Measurements from ENCODE around the gene EDEM2. TPM values are rescaled to one million over a fixed set of nuclear protein-coding genes. Genes with fewer than 3 reads are reported as not detected.
"Not testable (repeated sequence)": the region's sequence is repeated elsewhere in the genome, so short reads cannot be mapped to it uniquely, and the experiment has no call there.

Gene EDEM2, protein sequence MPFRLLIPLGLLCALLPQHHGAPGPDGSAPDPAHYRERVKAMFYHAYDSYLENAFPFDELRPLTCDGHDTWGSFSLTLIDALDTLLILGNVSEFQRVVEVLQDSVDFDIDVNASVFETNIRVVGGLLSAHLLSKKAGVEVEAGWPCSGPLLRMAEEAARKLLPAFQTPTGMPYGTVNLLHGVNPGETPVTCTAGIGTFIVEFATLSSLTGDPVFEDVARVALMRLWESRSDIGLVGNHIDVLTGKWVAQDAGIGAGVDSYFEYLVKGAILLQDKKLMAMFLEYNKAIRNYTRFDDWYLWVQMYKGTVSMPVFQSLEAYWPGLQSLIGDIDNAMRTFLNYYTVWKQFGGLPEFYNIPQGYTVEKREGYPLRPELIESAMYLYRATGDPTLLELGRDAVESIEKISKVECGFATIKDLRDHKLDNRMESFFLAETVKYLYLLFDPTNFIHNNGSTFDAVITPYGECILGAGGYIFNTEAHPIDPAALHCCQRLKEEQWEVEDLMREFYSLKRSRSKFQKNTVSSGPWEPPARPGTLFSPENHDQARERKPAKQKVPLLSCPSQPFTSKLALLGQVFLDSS
- total RNA-seq, result 38.2 TPM

DNA sequence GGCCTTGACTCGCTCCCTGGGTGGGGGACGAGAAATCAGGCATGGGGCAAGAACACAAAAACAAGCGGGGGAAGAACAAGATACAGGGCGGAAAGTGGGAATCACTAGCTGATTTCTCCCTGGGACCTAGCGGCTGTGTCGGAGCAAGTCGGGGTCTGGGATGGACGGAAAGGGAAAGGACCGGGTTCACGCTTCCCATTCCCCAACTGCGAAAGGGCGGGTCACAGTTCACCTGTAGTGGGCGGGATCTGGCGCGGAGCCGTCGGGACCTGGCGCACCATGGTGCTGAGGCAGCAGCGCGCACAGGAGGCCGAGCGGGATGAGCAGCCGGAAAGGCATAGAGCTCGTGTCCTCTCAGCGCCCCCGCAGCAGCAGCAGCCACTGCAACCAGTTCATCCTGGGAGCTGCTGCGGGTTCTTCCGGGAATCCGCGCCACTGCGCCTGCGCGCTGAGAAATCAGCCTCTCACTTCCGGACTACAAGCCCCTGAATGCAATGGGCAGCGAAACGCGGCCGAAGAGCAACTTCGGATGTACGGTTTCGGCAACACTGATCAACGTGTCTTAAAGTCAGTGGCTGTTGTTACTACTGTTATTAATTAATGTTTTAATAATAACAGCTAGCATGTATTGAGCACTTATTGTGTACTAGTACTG, at the start of gene EDEM2:
Gene EDEM2 (minus strand): TSS at position 417 of the 655 bp plus-strand sequence. CDS start 78 bp downstream, at position 339.
- peak; percentile 95 for DNase-seq (ENCODE audit: low spot score)

DNA sequence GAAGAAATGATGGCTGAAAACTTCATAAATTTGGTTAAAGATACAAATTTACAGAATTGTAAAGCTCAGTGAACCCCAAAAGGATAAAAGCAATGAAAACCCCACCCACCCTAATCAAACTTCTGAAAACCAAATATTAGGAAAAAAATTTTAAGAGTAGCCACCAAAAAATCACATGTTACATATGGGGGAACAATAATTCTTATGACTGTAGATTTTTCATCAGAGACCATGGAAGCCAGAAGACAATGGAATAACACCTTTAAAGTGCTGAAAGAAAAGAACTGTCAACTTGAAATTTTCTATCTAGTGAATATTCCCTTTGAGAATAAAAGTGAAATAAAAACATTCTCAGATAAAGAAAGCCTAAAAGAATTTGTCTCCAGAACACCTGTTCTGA, 49.2 kb upstream of the EDEM2 start:
- DNase-seq (ENCODE audit: low spot score), result no peak

DNA sequence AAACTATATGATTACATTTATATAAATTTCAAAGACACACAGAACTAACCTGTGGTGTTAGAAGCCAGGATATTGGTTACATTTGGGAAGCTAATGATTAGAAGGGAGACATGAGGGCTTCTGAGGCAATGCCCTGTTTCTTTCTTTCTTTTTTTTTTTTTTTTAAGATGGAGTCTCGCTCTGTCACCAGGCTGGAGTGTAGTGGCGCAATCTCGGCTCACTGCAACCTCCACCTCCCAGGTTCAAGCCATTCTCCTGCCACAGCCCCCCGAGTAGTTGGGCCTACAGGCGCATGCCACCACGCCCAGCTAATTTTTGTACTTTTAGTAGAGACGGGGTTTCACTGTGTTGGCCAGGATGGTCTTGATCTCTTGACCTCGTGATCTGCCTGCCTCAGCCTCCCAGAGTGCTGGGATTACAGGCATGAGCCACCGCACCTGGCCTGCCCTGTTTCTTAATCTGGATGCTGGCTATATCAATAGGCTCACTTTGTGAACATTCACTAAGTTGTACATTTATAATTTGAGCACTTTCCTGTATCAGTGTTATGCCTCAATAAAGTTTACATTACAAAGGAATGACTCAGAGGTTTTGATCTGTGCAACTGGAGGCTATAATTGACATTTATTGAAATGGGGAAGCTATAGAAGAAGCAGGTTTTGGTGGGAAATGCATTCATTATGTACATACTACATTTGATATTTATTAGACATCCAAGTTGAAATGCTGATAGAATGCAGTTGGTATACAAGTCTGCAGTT, 46.1 kb upstream of the EDEM2 start:
- DNase-seq (ENCODE audit: low spot score), result not testable (repeated sequence)

DNA sequence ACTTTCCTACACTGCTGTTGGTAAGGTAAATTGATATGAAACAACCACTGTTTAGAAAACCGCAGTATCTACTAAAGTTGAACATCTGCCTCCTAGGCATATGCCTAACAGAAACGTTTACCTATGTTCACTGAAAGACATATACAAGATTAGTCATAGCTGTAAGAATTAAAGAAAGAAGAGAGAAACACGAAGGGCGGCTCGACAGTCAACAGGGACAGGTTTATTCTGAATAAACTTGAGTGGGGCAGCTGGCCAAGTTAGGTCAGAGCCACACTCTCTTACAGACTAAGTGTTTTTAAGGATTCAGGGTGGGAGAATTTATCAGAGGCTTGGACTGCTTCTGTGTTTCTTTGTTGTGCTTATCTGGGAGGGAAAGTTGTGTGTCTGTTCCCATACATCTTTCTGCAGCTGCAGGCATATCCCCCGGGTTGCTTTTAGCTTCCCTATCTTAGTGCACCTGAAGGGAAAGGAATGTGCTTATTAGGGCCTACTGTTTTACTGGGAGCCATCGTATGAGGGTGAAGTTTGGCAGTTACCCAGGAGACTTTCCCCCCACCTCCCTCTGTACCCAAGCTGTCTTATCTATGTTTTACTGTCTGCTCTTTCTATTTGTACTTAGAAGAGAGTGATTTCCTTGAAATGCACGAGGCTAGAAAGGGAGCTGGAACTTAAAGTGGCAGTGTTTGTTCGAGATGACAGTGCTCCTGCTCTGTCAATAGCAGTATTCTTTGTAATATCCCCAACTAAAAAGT, 45.2 kb upstream of the EDEM2 start:
- DNase-seq (ENCODE audit: low spot score), result no peak

DNA sequence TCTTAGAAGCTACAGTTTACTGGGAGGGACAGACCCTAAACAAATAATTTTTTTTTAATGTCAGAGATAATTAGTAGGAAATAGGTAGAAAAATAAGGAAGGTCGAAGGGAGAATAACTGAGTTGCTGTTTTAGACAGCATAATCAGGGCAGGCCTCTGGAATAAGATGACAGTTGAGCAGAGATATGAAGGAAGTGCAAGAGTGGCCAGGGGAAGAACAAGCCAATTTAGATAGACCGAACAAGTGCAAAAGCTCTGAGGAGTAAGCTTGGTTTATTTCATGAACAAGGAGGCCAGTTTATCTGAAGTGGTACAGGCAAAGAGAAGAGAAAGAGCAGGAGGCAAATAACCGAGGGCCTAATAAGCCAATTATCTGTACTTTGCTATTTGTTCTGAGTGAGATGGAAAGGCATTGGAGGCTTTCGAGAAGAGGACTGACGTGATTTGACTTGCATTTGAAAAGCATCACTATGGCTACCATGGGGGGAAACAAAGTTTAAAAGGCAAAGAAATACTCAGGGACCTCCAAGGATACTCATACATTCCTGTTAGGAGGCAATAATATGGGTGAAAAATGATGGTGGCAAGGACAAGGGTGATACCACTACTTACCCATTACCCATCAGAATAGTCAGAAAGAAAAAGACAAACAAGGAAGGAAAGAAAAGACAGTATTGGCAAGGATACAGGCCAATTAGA, 44.4 kb upstream of the EDEM2 start:
- no peak for DNase-seq (ENCODE audit: low spot score)

DNA sequence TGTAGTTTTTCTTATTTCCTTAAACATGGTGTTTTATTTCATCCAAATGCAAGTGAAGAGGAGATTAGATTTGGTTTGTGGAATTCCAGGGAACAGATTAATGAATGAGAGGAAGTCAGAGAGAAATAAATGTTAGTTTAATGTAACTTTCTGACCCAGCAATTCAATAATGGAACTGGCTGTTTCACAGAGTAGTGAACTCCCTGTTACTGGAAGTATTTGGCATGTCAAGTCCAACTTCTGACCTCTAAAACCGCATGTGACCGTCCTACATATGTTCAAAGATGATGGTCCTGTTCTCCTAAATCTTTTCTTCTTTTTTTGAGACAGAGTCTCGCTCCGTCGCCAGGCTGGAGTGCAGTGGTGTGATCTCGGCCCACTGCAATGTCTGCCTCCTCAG, 43.4 kb upstream of the EDEM2 start:
- no peak for DNase-seq (ENCODE audit: low spot score)

DNA sequence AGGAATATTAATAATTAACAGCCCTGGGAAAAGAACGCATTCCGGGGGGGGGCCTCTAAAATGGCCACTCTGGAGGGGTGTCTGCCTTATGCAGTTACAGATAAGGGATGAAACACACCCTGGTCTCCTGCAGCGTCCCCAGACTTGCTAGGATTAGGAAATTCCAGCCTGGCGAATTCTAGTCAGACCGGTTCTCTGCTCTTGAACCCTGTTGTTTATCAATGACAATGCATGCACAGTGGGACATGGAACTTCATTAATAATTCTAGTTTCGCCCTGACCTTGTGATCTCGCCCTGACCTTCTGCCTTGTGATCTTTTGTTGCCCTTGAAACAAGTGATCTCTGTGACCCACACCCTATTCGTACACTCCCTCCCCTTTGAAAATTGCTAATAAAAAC, 42.1 kb upstream of the EDEM2 start:
- peak; percentile 65 for DNase-seq (ENCODE audit: low spot score)

DNA sequence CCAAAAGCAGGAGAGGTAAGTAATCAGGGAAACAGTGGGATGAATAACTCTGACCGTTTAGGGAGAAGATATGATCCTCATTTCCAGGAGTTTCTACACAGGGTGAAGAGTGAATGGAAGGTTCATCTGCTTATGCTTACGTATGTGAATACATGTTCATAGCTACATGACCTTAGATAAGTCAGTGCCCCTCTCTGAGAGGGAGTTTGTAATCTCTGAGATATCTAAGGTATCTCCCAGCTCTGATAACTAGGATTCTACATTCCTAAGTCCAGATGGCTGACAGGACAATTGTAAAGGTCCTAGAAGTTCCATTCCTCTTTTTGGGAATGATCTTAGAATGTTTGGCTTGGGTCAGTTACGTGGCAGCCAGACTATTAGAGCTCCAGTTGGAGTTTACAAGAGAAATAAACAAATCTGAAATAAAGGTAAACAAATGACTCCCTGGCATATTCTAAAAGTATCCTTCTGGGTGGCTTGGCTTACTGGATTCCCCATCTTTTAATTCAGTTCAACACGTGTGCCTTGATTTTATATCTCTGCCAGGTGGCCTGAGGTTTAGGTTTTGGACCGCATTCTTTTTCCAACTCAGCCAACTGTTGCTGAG, 40.6 kb upstream of the EDEM2 start:
- DNase-seq (ENCODE audit: low spot score), result no peak

DNA sequence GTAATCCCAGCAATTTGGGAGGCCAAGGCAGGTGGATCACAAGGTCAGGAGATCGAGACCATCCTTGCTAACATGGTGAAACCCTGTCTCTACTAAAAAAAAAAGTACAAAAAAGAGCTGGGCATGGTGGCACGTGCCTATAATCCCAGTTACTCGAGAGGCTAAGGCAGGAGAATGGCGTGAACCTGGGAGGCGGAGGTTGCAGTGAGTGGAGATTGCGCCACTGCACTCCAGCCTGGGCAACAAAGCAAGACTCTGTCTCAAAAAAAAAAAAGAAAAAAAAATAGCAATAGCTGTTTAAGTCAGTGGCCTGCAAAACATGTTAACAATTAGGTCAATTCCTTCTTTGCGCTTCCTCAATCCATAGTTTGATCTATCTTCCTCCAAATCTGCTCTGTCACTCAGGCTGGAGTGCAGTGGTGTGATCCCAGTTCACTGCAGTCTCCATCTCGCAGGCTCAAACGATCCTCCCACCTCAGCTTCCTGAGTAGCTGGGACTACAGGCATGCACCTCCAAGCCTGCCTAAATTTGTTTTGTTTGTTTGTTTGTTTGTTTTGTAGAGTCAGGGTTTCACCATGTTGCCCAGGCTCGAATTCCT, 39.7 kb upstream of the EDEM2 start:
- not testable (repeated sequence) for DNase-seq (ENCODE audit: low spot score)

DNA sequence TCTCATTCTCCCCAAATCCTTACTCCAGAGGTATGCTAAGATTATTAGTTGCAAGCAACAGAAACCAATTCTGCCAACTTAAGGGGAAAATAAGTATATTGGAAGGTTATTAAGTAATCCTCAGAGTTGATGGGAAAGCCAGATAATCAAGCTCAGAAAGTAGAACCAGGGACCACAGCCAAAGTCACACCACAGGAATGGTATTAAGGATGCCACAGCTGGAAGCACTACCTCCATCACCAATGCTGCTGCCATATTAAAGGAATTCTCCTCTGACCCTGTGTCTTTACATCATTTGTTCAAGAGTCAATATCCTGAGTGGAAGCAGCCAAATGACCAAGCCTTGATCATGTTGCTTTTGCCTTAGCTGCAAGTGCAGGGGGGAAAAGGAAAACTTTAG, 34.6 kb upstream of the EDEM2 start:
- no peak for DNase-seq (ENCODE audit: low spot score)

DNA sequence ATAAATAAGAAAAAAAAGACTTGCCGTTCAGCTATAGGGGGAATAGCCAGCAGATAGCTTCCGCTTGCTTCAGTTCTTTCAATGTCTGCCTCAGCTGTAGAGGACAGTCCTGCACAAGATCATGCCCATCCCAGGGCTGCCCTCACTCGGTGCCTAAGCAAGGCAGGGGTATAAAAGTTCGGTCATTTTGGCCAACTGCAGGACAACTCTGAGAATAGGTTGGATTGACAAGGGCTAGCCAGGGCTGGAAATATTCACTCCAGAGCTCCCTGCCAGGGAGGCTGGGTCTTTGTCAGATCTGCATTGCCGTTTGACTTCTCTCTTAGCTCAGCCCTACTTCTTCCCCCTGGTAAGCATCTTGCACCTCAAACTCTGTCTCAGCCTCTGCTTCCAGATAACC, 33.1 kb upstream of the EDEM2 start:
- DNase-seq (ENCODE audit: low spot score), result no peak

DNA sequence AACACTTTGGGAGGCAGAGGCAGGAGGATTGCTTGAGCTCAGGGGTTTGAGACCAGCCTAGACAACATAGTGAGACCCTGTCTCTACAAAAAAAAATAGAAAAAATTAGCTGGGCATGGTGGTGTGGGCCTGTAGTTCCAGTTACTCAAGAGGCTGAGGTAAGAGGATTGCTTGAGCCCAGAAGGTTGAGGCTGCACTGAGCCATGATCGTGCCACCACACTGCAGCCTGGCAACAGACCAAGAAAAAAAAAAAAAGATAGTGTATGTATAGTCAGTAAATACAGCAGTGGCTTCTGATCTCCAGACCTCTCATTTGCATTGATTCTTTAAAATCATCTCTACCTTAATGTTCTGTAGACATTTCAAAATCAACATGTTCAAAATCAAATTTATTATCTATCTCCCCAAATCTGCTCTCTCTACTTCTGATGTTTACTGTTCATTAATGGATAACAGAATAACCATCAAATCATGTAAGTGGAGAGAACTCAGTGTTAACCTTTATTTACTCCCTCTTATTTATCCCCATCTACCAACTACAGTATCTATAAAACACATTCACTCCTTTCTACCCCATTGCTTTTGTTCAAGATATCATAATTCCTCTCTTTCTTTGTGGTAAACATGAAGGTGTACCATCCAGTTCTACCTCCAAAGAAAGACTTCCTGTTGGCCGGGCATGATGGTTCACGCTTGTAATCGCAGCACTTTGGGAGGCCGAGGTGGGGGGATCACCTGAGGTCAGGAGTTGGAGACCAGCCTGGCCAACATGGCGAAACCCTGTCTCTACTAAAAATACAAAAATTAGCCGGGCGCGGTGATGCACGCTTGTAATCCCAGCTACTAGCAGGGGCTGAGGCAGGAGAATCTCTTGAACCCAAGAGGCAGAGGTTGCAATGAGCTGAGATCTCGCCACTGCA, 32.4 kb upstream of the EDEM2 start:
- DNase-seq (ENCODE audit: low spot score), result no peak

DNA sequence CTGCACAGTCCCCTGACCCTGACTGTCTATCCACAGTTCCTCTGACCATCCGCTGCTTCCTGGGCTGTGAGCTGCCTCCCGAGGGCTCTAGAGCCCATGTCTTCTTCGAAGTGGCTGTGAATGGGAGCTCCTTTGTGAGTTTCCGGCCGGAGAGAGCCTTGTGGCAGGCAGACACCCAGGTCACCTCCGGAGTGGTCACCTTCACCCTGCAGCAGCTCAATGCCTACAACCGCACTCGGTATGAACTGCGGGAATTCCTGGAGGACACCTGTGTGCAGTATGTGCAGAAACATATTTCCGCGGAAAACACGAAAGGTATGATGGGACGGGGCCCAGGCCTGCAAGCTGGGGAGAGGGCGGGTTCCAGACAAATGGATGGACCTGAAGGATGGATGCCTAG, 29.0 kb upstream of the EDEM2 start:
- DNase-seq (ENCODE audit: low spot score), result no peak

DNA sequence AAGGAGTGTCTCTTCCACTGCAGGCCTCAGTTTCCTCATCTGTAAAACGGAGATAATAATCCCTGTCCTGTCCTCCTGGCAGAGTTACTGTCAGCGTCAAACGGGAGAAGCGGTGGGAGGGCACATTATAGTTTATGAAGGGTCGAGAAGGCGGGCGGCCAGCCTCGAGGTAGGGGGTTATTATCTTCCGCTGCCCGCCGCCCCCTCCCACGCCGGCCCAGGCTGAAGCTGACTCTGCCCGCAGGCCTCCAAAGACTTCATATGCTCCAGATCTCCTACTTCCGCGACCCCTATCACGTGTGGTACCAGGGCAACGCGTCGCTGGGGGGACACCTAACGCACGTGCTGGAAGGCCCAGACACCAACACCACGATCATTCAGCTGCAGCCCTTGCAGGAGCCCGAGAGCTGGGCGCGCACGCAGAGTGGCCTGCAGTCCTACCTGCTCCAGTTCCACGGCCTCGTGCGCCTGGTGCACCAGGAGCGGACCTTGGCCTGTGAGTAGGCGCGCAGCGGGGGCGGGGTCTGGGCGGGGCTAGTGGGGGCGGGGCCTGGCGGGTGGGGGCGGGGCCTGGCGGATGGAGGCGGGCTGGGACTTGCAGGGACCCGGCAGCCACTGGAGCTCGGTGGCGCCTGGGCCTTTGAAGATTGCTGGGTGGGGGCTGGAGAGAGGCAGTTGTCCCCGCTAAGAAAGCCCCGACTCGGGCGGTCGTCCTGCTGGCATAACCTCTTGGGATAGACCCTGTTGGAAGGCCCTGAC, 27.5 kb upstream of the EDEM2 start:
- peak; percentile 70 for DNase-seq (ENCODE audit: low spot score)

DNA sequence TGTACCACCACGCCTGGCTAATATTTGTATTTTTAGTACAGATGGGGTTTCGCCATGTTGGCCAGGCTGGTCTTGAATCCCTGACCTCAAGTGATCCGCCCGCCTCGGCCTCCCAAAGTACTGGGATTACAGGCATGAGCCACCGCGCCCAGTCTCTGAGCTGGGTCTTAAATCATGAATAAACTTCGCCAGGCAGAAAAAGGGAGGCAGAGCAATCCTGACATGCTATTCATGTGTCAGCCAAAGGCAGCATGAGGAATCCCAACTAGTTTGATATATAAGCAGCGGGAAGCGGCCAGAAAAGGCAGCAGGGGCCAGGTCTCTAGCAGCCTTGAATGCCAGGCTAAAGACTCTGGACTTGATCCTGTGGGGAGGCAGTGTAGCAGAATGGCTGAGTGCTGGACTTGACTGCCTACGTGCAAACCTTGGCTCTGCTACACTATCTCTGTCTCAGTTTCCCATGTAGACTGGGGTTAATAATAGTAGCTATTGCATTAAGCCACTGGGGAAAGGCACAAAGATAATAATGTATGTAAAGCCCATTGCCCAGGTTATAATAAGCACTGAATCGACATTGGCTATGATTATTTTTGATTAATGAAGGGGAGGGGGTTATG, 26.5 kb upstream of the EDEM2 start:
- DNase-seq (ENCODE audit: low spot score), result no peak

DNA sequence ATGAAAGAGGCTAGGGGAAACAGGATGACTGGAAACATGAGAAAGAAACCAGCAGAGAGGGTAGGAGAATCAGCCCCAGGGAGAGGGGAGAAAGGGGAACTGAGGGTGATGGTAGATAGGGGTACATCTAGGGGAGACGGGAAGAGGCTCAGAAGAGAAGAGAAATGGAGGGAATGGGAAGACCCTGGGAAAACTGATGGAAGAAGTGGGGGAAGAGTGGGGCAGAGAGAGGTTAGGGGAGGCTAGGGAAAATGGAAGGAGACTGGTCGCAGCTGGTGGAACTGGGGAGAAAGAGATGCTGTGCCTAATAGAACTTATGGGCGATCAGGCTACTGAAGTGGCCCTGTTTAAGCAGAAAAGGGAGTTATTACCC, 25.3 kb upstream of the EDEM2 start:
- no peak for DNase-seq (ENCODE audit: low spot score)

DNA sequence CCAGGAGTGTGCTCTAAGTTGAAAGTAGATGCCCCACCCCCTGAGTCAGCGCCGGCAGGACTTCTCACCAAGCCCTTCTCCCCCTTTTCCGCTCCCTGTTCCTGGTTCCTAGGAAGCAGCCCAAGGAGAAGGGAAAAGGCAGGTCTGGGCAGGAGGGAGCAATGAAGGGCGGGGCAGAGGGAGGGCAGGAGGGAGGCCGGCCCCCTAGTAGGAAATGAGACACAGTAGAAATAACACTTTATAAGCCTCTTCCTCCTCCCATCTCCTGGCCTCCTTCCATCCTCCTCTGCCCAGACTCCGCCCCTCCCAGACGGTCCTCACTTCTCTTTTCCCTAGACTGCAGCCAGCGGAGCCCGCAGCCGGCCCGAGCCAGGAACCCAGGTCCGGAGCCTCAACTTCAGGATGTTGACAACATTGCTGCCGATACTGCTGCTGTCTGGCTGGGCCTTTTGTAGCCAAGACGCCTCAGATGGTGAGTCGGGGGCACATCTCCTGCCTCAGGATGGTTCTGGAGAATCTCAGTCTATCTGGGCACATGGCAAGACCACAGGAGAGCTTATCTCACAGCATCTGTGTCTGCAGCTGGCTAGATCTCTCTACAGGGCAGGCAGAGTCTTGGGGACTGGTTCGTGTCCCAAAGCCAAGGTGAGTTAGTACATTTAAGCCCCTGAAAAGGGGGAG, 24.8 kb upstream of the EDEM2 start, which contains the start of gene PROCR:
Gene PROCR (plus strand): TSS at position 320 of the 681 bp plus-strand sequence. CDS start 83 bp downstream, at position 403.
- peak; percentile 85 for DNase-seq (ENCODE audit: low spot score)
